NK-92 (cell line): ENCODE data around the gene POC5.
"Not testable (repeated sequence)": the region's sequence is repeated elsewhere in the genome, so short reads cannot be mapped to it uniquely, and the experiment has no call there.

ENCODE experiments used
- DNase-seq: peaks from one replicate; lab custom pipeline; 2025; ENCODE audit not compliant: unreplicated experiment; lab: John Stamatoyannopoulos, UW

The POC5 gene

GRCh38 chr5:75706016-75706415 is 11.2 kb downstream of the POC5 start:
- DNase-seq = no peak

GRCh38 chr5:75701856-75702255 is 15.4 kb downstream of the POC5 start:
- no peak for DNase-seq

- DNase-seq = not testable (repeated sequence)
Observed at GRCh38 chr5:75695472-75696351, 21.5 kb downstream of the POC5 start.

GRCh38 chr5:75694781-75695180 is 22.5 kb downstream of the POC5 start:
- DNase-seq = no peak

GRCh38 chr5:75690669-75691068 is 26.6 kb downstream of the POC5 start:
- DNase-seq = no peak

- DNase-seq = no peak
Observed at GRCh38 chr5:75686480-75686879, 30.8 kb downstream of the POC5 start.

- DNase-seq = no peak
Observed at GRCh38 chr5:75685141-75685540, 32.1 kb downstream of the POC5 start.

- DNase-seq = no peak
Observed at GRCh38 chr5:75681125-75681830, 36.0 kb downstream of the POC5 start.

- DNase-seq = no peak
Observed at GRCh38 chr5:75678155-75678554, 39.1 kb downstream of the POC5 start.

GRCh38 chr5:75677607-75678006 is 39.6 kb downstream of the POC5 start:
- no peak for DNase-seq

GRCh38 chr5:75675783-75676182 is 41.5 kb downstream of the POC5 start:
- DNase-seq = no peak

GRCh38 chr5:75672616-75673015 is 44.6 kb downstream of the POC5 start:
- DNase-seq = no peak

- no peak for DNase-seq
Observed at GRCh38 chr5:75671506-75671905, 45.7 kb downstream of the POC5 start.

- DNase-seq = no peak
Observed at GRCh38 chr5:75670577-75670976, 46.7 kb downstream of the POC5 start.

- no peak for DNase-seq
Observed at GRCh38 chr5:75668977-75669689, 48.1 kb downstream of the POC5 start.

- DNase-seq = no peak
Observed at GRCh38 chr5:75668445-75668844, 48.8 kb downstream of the POC5 start.

- DNase-seq = no peak
Observed at GRCh38 chr5:75667586-75667985, 49.7 kb downstream of the POC5 start.

- DNase-seq = no peak
Observed at GRCh38 chr5:75666801-75667200, 50.4 kb downstream of the POC5 start.

GRCh38 chr5:75664979-75665378 is 52.3 kb downstream of the POC5 start:
- no peak for DNase-seq

- DNase-seq = no peak
Observed at GRCh38 chr5:75663579-75664284, 53.5 kb downstream of the POC5 start.

GRCh38 chr5:75662061-75662460 is 55.2 kb downstream of the POC5 start:
- DNase-seq = no peak
